D721Med (cell line): ENCODE measurements around the gene PEX16.

Source experiments
- DNase-seq: peaks from one replicate; pipeline ENCODE4 v3.0.0; 2011; ENCODE audit warnings: low spot score; ENCODE audit not compliant: insufficient read length
- FAIRE-seq: peaks from 2 replicates; lab custom pipeline; 2011; peaks lifted over from hg19 to GRCh38; lab: Jason Lieb, UNC
- TF ChIP-seq, protein P1 (sequence below): IDR thresholded peaks from 2 replicates; pipeline ENCODE4 v1.5.1; 2012; ENCODE audit warnings: mild to moderate bottlenecking, control low read depth; ENCODE audit not compliant: insufficient read depth; ENCODE audit errors: missing control alignments

PEX16 gene

DNA sequence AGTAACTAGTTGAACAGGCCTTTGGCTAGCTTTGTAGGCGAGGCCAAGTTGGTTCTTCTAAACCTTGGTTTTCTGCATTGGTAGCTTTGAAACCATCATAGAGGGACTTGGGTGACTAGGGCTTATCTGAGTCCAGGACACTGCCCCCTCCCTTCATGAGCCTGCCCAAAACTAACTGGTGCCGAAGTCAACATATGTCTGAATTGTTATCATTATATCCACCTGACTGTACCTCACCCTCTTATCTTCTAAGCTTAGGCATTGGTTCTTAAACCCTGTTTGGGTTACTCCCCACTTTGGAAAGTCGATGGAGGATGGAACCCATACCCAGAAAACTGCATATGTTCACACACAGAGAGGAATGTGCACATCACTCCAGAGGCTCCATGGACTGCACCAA lies 39.8 kb downstream of the PEX16 start:
- TF ChIP-seq, protein P1, sequence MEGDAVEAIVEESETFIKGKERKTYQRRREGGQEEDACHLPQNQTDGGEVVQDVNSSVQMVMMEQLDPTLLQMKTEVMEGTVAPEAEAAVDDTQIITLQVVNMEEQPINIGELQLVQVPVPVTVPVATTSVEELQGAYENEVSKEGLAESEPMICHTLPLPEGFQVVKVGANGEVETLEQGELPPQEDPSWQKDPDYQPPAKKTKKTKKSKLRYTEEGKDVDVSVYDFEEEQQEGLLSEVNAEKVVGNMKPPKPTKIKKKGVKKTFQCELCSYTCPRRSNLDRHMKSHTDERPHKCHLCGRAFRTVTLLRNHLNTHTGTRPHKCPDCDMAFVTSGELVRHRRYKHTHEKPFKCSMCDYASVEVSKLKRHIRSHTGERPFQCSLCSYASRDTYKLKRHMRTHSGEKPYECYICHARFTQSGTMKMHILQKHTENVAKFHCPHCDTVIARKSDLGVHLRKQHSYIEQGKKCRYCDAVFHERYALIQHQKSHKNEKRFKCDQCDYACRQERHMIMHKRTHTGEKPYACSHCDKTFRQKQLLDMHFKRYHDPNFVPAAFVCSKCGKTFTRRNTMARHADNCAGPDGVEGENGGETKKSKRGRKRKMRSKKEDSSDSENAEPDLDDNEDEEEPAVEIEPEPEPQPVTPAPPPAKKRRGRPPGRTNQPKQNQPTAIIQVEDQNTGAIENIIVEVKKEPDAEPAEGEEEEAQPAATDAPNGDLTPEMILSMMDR, result no peak
- FAIRE-seq (no peak), DNase-seq (no peak)

DNA sequence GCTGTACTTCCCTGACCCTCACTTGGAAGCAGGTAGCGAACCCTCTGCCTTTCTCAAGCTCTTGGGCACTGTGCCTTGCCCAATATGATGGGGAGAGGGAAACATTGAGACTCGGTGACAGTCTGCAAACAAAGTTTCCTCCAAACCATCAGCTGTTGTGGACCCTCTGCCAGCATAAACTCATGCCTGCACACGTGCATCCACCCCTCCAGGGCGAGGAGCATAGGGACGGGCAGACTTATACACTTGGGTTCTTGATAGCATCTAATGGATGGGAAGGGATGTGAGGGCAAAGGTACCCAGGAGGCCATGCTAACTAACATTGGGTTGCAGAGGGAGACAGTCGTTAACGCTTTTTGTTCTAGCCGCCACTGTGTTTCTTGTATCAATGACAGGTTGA lies 40.5 kb downstream of the PEX16 start:
- FAIRE-seq (no peak), DNase-seq (no peak)
- TF ChIP-seq, protein P1, result no peak

DNA sequence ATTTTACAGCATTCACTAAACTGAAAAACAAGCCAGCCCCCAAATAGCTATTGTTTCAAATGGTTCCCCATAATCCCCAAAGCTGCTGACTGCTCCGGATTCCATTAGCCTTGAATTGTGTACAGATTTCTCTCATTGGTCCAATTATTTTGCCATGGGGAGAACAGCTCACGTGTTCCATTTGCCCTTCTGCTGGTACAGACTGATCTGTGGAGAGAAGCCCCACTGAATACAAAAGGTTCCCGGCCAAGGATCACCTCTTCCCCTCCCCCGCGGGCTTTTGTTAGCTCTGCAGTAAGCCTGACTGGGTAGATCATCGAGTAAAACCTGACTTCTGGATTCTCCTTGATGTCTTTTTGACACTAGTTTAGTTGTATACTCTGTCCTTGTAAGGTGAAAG lies 41.3 kb downstream of the PEX16 start:
- FAIRE-seq (no peak), DNase-seq (no peak)
- TF ChIP-seq, protein P1, result no peak

DNA sequence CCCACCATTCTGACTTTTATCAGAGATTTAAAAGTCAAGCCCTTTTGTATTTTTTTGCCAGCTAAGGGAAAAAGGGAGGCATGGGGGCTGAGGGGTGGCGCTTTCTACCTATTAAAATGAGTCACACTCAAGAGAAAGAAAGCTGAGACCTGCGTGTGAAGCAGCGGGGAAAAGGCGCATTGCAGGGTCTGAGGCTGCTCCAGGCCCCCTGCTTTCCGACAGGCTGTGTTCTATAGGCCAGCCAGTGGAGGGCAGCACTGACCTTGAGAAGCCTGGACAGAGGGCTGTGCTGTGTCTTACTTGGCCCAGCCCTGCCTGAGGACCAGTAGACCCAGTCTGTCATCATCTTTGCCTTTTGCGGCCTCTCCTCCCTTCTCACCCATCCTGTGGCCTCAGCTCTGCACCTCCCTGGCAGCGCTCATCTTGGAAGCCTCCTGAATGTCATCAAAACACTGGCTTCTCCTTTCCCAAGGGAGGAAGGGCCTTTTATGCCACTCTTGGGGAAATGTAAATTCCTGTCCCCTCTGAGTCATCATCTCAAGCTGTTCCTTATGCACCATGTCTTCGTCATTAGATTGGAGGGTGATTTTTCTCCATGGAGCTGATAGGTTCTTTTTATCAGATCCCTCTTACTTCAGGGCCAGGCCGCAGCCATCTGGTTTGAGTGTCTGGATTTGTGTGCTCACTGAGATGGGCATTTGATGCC lies 44.9 kb downstream of the PEX16 start:
- FAIRE-seq (no peak), DNase-seq (peak; percentile 65)
- TF ChIP-seq, protein P1, result peak; percentile 57

DNA sequence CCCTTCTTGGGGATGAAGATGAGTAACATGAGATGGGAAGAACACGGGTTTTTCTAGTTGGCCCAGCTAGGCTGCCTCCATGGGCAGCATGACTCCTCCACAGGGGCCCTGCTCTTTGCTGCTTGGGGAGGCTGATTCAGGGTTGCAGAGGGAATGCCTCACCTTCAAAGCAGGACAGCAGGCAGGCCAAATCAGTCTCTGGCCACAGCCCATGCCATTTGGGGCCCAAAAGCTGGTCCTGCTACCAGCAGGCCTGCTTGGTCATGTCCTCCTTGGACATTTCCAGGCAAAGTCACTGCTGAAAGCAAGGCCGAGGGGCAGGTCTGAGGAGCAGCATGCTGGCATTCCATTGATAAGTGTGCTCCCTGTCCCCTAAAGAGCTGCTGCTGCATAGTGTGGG lies 46.0 kb downstream of the PEX16 start:
- TF ChIP-seq, protein P1, result no peak

DNA sequence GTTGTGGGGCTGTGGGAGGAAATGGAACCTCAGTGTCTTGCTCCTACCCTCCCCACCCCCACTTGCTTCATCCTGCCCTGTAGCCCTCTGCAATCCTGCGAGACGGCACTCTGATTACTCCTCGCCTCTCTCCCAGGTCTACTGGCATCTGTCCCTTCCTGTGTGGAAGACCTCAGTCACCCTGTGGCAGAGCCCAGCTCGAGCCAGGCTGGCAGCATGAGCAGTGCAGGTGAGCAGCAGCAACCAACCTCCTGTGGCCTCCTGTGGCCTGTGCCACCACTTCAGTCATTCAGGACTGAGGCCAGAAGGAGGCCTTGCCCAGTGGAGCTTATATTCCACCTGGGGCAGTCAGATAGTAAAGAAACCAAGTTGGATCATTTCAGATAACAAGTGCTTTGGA lies 47.0 kb downstream of the PEX16 start:
- FAIRE-seq (no peak), DNase-seq (no peak)
- TF ChIP-seq, protein P1, result no peak

More for the DNA sequence above, 46.0 kb downstream of the PEX16 start:
- FAIRE-seq (no peak), DNase-seq (no peak)

DNA sequence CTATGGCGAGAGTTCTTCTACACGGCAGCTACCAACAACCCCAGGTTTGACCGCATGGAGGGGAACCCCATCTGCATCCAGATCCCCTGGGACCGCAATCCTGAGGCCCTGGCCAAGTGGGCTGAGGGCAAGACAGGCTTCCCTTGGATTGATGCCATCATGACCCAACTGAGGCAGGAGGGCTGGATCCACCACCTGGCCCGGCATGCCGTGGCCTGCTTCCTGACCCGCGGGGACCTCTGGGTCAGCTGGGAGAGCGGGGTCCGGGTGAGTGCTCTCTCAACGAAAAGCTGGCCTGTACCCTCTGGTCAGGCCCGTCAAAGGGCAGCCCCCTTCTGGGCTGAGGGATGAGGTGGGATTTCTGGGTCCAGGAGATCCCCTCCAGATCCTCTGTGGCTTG lies 48.1 kb downstream of the PEX16 start:
- DNase-seq (no peak), FAIRE-seq (no peak)
- TF ChIP-seq, protein P1, result no peak
